ENCODE data around the gene SDK1.

- TF ChIP-seq POLR2A (IDR thresholded peaks at IDR 0.05), result no peak
- TF ChIP-seq, protein P1, sequence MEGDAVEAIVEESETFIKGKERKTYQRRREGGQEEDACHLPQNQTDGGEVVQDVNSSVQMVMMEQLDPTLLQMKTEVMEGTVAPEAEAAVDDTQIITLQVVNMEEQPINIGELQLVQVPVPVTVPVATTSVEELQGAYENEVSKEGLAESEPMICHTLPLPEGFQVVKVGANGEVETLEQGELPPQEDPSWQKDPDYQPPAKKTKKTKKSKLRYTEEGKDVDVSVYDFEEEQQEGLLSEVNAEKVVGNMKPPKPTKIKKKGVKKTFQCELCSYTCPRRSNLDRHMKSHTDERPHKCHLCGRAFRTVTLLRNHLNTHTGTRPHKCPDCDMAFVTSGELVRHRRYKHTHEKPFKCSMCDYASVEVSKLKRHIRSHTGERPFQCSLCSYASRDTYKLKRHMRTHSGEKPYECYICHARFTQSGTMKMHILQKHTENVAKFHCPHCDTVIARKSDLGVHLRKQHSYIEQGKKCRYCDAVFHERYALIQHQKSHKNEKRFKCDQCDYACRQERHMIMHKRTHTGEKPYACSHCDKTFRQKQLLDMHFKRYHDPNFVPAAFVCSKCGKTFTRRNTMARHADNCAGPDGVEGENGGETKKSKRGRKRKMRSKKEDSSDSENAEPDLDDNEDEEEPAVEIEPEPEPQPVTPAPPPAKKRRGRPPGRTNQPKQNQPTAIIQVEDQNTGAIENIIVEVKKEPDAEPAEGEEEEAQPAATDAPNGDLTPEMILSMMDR (IDR thresholded peaks at IDR 0.05), result no peak
- TF ChIP-seq POLR2AphosphoS5 (IDR thresholded peaks at IDR 0.05), result no peak
Observed at GRCh38 chr7:3790803-3791202, 489.8 kb downstream of the SDK1 start.
